Measurements from ENCODE around the gene EDARADD.
"Not testable (repeated sequence)": the region's sequence is repeated elsewhere in the genome, so short reads cannot be mapped to it uniquely, and the experiment has no call there.

The EDARADD gene

DNA sequence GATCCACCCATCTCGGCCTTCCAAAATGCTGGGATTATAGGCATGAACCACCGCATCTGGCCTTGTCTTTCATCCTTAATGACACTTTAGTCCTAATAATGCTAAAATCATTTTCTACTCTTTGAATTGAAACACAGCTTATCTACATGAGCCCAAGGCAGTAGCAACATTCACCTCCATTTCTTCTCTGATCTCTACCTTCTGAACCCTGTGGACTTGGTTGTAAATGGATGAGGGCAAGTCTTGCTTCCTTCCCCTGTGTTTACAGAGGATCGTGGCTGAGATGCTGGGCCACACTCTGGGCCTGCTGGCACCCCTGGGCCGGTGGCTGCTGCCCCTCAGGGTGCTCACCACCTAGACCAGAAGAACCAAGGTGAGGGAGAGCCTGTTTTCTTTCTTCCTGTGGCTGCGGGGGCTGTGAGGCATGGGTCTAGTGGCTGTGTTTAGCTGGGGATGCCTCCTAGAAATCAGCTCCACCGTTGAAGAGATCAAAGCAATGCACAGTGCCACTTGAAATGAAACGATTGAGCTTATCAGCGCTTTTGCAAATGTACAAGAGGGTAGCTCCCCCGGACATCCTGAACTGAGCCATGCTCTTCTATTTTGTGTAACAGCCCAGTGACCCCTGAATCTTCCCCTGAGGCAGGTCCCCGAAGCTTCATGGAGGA is 97.5 kb downstream of the EDARADD start:
- no peak for DNase-seq

DNA sequence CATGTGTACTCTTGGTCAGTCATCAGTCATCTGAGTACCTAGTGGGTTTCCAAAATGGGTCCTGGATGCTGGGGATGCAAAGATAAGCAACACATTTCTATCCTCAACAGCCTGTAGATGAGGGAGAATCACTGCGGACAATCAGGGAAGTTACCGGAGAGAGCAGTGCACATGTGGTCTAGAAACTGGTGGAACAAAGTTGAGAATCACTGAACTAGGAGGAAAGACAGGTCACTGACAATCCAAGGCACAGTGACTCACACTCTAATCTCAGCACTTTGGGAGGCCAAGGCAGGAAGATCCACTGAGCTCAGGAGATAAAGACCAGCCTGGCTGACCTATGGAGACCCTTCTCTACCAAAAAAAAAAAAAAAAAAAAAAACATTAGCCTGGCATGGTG is 98.3 kb downstream of the EDARADD start:
- no peak for DNase-seq

DNA sequence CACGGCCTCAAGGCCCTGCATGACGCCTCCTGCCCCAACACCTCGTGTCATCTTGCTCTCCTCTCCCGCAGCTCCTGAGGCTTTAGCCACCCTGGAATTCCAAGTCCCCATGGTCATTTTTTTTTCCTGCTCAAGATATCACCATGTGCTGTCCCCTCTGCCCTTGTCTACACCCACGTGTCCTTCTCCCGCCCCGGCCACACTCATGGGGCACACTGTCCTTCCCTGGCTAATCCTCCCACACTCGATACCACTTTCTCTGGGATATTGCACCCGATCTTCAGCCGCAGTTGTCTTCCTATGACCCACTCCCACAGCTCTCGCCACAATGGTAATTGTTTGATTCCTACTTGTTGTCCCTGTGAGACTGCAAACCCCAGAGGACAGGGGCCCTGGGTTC is 100.0 kb downstream of the EDARADD start:
- no peak for DNase-seq

DNA sequence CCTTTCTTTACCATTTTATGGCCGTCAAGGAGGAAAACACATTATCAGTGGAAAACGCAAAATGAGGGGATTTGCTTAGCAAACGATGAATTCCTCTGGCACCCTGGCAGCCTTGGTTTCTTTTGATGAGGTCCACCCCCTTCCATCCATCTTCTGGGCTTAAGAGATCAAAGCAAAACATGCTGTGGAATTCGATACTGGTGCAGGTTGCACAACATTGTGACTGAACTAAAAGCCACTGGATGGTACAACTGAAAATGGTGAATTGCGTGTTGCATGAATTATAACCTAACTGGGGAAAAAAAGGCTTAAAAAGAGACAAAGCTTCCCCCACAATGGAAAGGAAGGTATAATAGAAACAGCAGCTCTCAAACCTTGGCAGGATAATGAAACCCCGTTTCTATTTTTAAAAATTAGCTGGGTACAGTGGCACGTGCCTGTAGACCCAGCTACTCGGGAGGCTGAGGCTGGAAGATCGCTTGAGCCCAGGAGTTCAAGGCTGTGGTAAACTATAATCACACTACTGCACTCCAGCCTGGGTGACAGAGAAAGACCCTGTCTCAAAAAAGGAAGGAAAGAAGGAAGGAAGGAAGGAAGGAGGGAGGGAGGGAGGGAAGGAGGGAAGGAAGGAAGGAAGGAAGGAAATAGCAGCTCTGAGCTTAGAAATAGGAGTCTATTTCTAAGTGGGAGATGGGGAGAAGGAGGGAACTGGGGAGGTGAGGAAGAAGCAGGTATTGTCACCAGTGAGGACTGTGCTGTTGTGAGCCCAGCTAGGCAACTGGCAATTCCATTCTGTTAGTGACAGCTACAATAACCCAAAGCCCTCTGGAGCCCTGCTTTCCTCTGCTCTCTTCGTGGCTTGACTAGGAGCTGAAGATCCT is 100.7 kb downstream of the EDARADD start:
- DNase-seq, result no peak

DNA sequence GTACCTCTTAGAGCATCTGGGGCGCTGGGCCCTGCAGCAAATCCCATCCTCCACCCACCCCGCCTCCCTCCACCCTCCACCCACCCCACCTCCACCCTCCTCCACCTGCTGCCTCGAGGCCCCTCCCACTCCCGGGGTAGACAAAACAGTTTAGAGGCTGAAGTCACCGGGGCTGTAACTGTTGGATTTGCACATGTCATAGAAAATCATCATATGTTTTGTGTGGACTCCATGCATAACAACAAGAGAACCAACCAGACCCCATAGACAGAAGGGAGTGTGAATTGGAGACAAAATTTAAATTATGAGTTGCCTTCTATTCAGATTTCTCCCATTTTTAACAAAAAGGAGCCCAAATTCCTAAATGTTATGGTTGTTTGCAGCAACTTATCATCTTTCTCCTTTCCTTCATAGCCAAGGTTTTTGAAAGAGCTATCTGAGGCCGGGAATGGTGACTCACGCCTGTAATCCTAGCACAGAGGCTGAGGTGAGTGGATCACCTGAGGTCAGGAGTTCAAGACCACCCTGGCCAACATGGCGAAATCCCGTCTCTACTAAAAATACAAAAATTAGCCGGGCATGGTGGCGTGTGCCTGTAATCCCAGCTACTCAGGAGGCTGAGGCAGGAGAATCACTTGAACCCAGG is 101.5 kb downstream of the EDARADD start:
- no peak for DNase-seq

DNA sequence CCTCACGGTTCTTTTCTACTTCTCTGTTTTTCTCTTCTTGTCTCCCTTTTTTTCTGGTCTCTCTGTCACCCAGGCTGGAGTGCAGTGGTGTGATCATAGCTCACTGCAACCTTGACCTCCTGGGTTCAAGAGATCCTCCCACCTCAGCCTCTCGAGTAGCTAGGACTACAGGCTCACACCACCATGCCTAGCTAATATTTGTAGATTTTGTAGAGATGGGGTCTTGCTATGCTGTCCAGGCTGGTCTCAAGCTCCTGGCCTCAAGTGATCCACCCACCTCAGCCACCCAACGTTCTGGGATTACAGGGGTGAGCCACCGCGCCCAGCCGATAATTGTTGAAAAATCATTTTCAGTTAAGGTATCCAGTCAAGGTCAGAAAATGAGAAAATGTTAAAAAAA is 103.8 kb downstream of the EDARADD start:
- no peak for DNase-seq

DNA sequence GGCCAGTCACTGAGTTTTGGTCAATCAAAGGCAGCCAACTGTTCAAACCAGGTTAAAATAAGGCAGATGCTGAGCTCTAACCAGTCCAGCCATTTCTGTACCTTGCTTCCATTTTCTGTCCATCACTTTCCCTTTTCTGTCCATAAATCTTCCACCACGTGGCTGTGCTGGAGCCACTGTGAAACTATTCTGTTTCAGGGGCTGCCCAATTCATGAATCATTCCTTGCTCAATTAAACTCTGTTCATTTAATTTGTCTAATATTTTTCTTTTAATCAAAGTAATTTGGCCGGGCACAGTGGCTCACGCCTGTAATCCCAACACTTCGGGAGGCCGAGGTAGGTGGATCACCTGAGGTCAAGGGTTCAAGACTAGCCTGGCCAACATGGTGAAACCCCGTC is 107.0 kb downstream of the EDARADD start:
- DNase-seq, result no peak

DNA sequence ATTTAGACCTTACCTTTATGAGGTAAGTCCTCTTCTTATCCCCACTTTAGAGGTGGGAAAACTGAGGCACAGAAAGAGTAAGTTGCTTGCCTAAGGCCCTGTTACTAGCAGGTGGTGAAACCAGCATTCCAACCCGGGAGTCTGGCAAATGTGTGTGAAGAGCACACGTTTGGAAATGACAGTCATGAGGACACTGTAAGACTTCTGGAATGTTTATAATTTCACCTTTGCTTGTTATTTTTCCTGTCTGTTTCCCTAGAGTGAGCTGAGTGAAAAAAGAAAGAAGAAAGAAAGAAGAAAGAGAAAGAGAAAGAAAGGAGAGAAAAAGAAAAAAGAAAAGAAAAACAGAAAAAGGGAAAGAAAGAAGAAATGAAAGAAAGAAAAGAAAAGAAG is 108.5 kb downstream of the EDARADD start:
- no peak for DNase-seq

DNA sequence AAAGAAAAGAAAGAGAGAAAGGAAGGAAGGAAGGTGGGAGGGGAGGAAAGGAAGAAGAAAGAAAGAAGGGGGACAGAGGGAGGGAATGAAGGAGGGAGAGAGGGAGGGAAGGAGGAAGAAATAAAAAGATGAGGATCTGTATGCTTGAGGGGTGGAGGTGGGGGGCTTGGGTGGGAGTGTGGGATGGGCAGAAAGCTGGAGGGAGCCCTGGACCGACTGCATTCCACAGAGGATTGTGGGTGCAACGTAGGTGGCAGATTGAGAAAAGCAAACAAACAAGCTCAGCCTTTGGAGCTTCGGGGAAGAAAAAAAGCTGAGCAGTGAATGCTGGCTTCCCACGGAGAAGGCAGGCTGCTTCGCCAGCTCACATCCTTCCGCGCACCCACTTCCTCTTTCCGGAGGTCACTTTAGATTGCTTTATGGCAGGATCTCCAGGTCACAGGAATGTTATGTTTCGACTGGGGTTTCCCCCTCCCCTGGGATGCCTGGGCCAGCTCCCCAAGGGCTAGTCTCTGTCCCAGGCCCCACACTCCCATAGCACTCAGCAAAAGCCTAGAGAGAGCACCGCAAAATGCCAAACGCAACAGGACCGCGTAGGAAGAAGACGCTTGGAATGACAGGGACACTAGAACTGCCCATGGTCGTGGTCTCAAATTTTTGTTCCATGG is 109.0 kb downstream of the EDARADD start:
- DNase-seq, result no peak

DNA sequence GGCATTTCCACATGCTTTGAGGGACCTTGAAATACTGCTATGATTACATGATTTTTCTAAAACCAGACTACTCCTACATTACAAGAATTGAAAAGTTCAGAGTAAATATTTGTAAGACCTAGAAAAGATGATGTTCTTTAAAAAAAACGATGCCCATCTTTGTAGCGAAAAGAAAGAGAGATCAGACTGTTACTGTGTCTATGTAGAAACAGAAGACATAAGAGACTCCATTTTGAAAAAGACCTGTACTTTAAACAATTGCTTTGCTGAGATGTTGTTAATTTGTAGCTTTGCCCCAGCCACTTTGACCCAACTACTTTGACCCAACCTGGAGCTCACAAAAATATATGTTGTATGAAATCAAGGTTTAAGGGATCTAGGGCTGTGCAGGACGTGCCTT is 110.3 kb downstream of the EDARADD start:
- not testable (repeated sequence) for DNase-seq

DNA sequence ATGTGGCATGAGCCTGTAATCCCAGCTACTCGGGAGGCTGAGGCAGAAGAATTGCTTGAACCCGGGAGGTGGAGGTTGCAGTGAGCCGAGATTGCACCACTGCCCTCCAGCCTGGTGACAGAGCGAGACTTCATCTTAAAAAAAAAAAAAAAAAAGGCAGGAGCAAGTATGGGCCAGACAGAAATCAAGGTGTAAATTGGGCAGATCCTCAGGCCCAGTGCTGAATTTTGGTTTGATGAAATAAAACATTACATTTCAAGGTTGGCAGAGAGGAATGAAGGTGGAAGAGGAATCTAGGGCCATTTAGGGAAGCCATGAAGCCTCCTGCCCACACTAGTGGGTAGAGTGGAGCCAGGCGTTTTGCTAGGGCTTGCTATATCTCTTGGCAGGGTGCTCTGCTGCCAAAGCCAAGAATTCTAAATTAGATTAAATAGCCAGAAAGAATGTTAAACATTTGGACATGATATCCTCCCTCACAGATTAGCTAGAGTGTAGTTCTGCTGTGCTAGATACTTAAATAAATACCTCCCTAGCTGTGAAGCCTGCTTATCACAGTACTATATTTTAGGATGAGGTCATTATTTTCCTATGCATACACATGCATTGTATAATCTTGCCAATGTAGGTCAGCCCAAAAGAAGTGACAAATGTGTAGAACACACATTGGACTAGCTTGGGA is 113.1 kb downstream of the EDARADD start:
- DNase-seq, result no peak

DNA sequence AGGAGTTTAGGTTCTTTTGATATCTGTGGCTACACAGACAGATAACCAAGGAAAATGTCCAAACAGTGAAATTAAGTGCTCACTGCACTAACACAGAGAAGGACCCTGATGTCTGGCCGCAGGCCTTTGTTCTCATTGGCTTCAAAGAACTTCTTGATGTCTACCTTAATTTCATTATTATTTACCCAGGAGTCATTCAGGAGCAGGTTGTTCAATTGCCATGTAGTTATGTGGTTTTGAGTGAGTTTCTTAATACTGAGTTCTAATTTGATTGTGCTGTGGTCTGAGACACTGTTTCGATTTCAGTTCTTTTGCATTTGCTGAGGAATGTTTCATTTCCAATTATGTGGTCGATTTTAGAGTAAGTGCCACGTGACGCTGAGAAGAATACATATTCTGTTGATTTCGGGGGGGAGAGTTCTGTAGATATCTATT is 114.5 kb downstream of the EDARADD start:
- DNase-seq, result no peak

DNA sequence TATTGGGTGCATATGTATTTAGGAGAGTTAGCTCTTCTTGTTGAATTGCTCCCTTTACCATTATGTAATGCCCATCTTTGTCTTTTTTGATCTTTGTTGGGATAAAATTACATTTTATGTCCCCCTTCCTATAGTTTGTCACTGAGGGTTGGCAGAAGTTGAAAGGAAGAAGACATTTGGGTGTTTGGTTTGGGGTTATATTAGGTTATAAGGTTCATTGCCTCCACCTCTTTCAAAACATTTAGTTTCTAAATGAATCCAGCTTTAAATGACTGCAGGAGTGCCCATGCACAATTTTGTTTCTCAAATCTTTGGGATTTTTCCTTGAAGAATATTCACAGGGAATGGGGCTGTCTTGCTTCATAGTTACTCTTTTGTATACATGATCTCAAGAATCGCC is 115.1 kb downstream of the EDARADD start:
- no peak for DNase-seq

DNA sequence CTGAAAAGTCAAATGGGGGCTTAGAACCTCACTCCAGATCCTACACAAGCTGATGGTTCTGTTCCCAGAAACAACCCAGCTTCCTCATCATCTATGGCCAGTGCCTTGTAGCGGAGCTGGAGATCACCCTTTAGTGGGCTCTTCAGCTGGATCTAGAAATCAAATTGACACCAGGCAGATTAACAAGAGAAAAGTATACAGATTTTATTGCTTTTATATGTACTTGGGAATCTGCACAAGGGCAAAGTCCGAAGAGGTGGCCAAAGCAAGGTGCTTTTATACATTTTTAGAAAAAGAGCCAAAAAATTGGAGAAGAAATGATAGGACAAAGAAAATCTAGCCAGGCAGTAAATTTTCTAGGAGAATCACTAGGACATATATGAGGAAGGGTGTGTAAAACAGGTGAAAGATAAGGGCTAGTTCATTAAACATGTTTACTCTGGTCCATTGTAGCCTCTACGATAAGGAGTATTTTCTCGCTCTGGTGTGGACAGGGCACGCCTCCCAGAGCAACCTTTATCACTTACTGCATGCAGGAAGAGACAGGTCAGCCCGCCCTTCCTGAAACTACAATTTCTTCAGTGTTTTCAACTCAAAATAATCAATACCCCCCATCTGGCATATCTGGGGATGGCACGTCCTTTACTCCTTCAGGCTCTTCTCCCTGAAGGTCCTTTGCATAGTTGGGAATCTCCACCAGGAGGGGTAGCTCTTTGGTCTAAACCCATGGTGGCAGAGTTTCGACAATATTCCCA is 115.7 kb downstream of the EDARADD start:
- DNase-seq, result no peak

DNA sequence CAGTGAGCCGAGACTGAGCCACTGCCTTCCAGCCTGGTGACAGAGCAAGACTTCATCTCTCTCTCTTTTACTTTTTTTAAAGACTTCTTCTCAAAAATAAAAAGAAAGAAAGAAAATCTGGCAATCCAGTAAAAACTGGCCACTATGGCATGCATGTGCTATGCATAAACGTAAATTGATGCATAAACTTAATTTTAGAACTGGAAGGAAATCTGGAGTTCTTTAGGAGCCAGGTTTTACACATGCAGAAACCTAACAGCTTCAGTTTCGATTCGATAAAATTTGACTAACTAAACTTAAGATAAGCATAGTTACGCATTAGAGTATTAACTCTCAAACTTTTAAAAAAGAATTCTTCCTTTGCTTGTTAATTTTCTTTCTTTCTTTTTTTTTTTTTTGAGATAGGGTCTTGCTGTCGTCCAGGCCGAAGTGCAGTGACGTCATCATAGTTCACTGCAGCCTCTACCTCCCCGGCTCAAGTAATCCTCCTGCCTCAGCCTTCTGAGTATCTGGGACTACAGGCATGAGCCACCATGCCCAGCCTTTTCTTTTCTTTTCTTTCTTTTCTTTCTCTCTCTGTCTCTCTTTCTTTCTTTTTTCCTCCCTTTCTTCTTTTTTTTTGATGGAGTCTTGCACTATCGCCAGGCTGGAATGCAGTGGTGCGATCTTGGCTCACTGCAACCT is 117.8 kb downstream of the EDARADD start:
- DNase-seq, result no peak

DNA sequence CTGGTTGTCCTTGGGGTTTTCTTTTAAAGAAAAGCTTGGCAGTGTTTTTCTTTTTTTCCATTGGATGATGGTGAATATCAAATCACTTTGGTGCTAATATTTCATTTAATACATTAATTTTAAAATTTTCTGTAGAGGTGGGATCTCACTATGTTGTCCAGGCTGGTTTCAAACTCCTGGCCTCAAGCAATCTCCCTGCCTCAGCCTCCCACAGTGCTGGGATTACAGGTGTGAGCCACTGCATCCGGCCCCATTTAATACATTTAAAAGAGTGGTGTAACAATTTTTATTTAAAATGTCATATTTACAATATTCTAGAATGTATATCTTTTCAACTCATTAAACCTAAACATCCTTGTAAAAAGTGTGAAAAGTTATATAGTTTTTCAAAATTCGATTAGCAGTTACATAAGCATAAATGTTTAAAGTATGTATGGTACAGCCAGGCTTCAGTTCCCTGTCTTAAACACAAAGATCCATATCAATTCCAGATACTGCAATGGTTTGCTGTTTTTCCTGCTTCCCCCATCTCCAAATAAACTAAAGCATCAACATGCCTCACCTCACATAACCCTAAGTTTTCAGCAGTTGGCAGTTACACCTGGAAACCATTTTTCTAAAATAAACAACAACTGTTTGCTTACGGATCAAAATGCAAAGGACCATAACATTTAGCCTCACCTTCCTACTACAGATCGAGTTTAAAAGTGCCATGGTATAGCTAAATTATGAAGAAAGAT is 120.8 kb downstream of the EDARADD start:
- no peak for DNase-seq

DNA sequence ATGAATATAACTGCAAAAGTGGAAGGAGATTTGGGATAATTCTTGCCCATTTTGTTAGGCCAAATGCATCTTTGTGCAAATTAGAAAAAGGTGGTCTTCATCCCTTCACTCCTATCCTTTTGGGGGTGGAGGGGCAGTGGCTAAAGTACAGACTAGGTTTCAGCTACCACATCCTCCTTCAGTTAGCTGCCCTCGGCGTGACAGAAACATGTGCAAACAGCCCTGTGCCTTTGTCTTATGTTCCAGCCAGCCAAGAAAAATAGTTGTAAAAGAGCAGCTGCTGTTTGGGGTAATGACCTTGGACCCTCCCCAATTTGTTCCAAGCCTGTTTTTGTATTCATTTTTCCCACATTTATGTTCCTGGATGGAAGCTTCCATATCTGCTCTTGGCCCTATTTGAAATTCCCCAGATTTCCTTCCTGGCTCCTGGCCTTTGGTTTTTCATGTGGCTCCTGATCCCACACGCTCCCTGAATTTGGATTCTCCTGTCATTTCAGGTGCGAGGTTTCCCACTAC is 121.4 kb downstream of the EDARADD start:
- DNase-seq, result no peak

DNA sequence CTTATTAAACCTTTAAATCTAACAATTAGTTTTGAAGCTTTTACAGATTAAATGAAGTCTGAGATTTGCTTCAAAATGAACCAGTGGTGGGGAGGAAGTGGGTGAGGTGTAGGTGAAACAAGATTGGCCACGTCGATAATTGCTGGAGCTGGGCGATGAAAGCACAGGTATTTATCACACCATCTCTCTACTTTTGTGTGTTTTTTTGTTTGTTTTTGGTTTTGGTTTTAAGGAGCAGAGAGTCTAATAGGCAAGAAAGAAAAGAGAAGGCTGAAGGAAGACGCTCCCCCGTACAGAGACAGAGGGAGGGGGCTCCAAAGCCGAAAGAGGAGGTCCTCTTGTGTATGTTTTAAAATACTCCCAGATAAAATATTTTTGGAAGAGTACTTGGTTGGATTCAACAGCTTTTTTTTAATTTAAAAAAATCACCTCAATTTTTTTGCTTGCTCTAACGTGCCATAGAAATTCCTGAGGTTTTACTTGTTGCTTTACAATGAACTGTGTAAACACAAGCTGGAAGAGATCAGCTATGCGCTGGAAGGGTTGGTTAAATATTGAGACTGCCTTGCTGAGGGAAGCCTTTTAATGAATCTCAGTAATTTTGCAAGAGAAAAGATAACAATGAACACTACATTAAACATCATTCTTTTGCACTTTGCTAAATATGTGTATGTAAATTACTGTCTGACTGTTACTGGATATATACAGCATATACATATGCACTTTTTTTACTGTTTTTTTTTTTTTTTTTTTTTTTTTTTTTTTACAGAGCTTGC is 123.0 kb downstream of the EDARADD start:
- no peak for DNase-seq

DNA sequence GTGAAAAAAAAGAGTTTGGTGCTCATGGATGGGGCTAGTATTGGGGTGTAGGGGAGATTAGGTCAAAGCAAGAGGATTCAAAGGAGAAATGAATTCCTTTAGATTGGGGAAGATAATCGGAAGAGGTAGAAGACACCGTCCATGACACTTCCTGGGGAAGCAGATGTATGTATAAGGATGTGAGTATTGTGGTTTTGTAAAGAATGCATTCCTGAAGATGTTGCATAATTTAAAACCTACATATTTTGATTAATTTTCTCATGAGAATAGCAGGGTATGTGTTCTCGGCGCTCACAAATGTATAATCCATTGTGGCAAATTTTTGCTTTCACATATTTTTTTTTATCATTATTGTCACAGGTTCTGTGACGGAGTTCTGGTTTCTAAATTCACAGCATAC is 124.2 kb downstream of the EDARADD start:
- no peak for DNase-seq

All from GOT3 (cell line).